Osteoblast (primary cell): ENCODE results near the gene ZNF200. TPM values are rescaled to one million over a fixed set of nuclear protein-coding genes. Genes with fewer than 3 reads are reported as not detected.
A peak's percentile ranks its signal among the peaks of the same experiment; 100 is the strongest.

Experiments
- DNase-seq: peaks from one replicate; pipeline ENCODE4 v3.0.0; 2011; ENCODE audit warnings: low spot score, mixed read lengths; ENCODE audit not compliant: insufficient read length; ENCODE audit errors: missing footprints
- H2AFZ ChIP-seq: 2 replicates; pipeline ENCODE4 v1.6.0; 2011; ENCODE audit warnings: mild to moderate bottlenecking, low read length
- H3K27ac ChIP-seq: 2 replicates; pipeline ENCODE4 v1.5.1; 2011; ENCODE audit warnings: mild to moderate bottlenecking, low read depth, low read length, moderate library complexity
- H3K27me3 ChIP-seq: 2 replicates; pipeline ENCODE4 v1.6.0; 2012; ENCODE audit warnings: mild to moderate bottlenecking, control low read depth, inconsistent platforms, low read length, moderate library complexity; ENCODE audit not compliant: insufficient read depth
- H3K36me3 ChIP-seq: 2 replicates; pipeline ENCODE4 v1.5.1; 2011; ENCODE audit warnings: mild to moderate bottlenecking, low read length, control low read depth, moderate library complexity; ENCODE audit not compliant: insufficient read depth
- H3K4me1 ChIP-seq: 2 replicates; pipeline ENCODE4 v1.5.1; 2011; ENCODE audit warnings: mild to moderate bottlenecking, low read length, control low read depth, moderate library complexity; ENCODE audit not compliant: insufficient read depth
- H3K4me2 ChIP-seq: 2 replicates; pipeline ENCODE4 v1.6.0; 2011; ENCODE audit warnings: mild to moderate bottlenecking, low read length; ENCODE audit not compliant: insufficient read depth
- H3K4me3 ChIP-seq: fragments of 200-600 bp; sonication (generic); 3 replicates; pipeline ENCODE4 v1.5.1; 2012; ENCODE audit warnings: mild to moderate bottlenecking, low read length, inconsistent platforms; ENCODE audit not compliant: insufficient read depth
- H3K79me2 ChIP-seq: 2 replicates; pipeline ENCODE4 v1.6.0; 2012; ENCODE audit warnings: mild to moderate bottlenecking, low read length, control low read depth, inconsistent platforms; ENCODE audit not compliant: insufficient read depth
- H3K9me3 ChIP-seq: 2 replicates; pipeline ENCODE4 v1.5.1; 2011; ENCODE audit warnings: low read depth, low read length, control low read depth
- H4K20me1 ChIP-seq: 2 replicates; pipeline ENCODE4 v1.6.0; 2012; ENCODE audit warnings: mild to moderate bottlenecking, low read length, control low read depth; ENCODE audit not compliant: insufficient read depth
- CTCF ChIP-seq: IDR thresholded peaks from 2 replicates; pipeline ENCODE4 v1.5.1; 2011; ENCODE audit warnings: mild to moderate bottlenecking, low read depth, low read length, moderate library complexity; ENCODE audit errors: extremely low read depth
- total RNA-seq: library from RNA; depleted of rRNA; stranded (reverse); fragments of >200 nt; gene quantifications from 2 replicates; pipeline ENCODE4 v1.2.3, GENCODE V29; 2012

Gene ZNF200
- total RNA-seq, 1 donor, result 11.6 TPM

GRCh38 chr16:3243882-3244281 is 8.9 kb upstream of the ZNF200 start:
- no peak overlapping the region for H3K27ac ChIP-seq
- no peaks in the 10 kb centered on the region for H3K9me3 ChIP-seq
- H4K20me1 ChIP-seq, result no peaks in the 10 kb centered on the region
- DNase-seq, result no peak
- H2AFZ ChIP-seq, result no peak overlapping the region
- no peaks in the 10 kb centered on the region for H3K36me3 ChIP-seq
- H3K79me2 ChIP-seq, result no peaks in the 10 kb centered on the region
- H3K4me1 ChIP-seq, result no peaks in the 10 kb centered on the region
- H3K4me2 ChIP-seq, result no peak overlapping the region
- TF ChIP-seq CTCF, result no peak
- no peak overlapping the region for H3K4me3 ChIP-seq
- no peaks in the 10 kb centered on the region for H3K27me3 ChIP-seq

- Histone ChIP-seq H4K20me1 (no peaks in the 10 kb centered on the region), H3K27me3 (no peaks in the 10 kb centered on the region), H3K4me2 (no peak overlapping the region), H3K79me2 (no peaks in the 10 kb centered on the region), H2AFZ (no peak overlapping the region), H3K27ac (no peak overlapping the region), H3K4me1 (no peaks in the 10 kb centered on the region), H3K36me3 (no peaks in the 10 kb centered on the region), H3K9me3 (no peaks in the 10 kb centered on the region), H3K4me3 (no peak overlapping the region)
- no peak for TF ChIP-seq CTCF
- DNase-seq, result peak; percentile 81
These were observed 7.8 kb upstream of the ZNF200 start for GRCh38 chr16:3242709-3243108.

GRCh38 chr16:3241761-3242160 is 6.8 kb upstream of the ZNF200 start:
- DNase-seq, result no peak
- Histone ChIP-seq H3K9me3 (no peaks in the 10 kb centered on the region), H3K4me3 (no peak overlapping the region), H3K27ac (no peak overlapping the region), H3K4me1 (no peaks in the 10 kb centered on the region), H2AFZ (no peak overlapping the region), H3K27me3 (no peaks in the 10 kb centered on the region), H3K36me3 (no peaks in the 10 kb centered on the region), H3K79me2 (no peaks in the 10 kb centered on the region), H3K4me2 (no peak overlapping the region), H4K20me1 (no peaks in the 10 kb centered on the region)
- no peak for TF ChIP-seq CTCF

GRCh38 chr16:3235856-3236669 is 1.1 kb upstream of the ZNF200 start:
- Histone ChIP-seq H3K27ac (no peak overlapping the region), H3K9me3 (no peaks in the 10 kb centered on the region), H3K27me3 (no peaks in the 10 kb centered on the region), H3K4me2 (no peak overlapping the region), H2AFZ (no peak overlapping the region), H3K4me3 (no peak overlapping the region), H3K79me2 (peaks cover 23% of the 10 kb centered on the region), H4K20me1 (no peaks in the 10 kb centered on the region), H3K4me1 (peaks cover 8% of the 10 kb centered on the region), H3K36me3 (peaks cover 17% of the 10 kb centered on the region)
- DNase-seq, result no peak
- TF ChIP-seq CTCF, result no peak
